Measurements from ENCODE around the gene NYAP2.

- TF ChIP-seq, protein P1, sequence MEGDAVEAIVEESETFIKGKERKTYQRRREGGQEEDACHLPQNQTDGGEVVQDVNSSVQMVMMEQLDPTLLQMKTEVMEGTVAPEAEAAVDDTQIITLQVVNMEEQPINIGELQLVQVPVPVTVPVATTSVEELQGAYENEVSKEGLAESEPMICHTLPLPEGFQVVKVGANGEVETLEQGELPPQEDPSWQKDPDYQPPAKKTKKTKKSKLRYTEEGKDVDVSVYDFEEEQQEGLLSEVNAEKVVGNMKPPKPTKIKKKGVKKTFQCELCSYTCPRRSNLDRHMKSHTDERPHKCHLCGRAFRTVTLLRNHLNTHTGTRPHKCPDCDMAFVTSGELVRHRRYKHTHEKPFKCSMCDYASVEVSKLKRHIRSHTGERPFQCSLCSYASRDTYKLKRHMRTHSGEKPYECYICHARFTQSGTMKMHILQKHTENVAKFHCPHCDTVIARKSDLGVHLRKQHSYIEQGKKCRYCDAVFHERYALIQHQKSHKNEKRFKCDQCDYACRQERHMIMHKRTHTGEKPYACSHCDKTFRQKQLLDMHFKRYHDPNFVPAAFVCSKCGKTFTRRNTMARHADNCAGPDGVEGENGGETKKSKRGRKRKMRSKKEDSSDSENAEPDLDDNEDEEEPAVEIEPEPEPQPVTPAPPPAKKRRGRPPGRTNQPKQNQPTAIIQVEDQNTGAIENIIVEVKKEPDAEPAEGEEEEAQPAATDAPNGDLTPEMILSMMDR (IDR thresholded peaks at IDR 0.05): no peak
- no peak for TF ChIP-seq POLR2A (IDR thresholded peaks at IDR 0.05)
Observed at GRCh38 chr2:225532096-225532495, 132.6 kb downstream of the NYAP2 start.

Data from Peyer's patch (tissue), 4 donors.